ENCODE measurements around the gene EPOP.
"Not testable (repeated sequence)": the region's sequence is repeated elsewhere in the genome, so short reads cannot be mapped to it uniquely, and the experiment has no call there.

EPOP gene

GRCh38 chr17:38636054-38636453 is 38.7 kb downstream of the EPOP start:
- DNase-seq: no peak

- DNase-seq: no peak
These were observed 42.4 kb downstream of the EPOP start for GRCh38 chr17:38632334-38632733.

GRCh38 chr17:38628441-38628840 is 46.3 kb downstream of the EPOP start:
- no peak for DNase-seq

GRCh38 chr17:38627957-38628356 is 46.8 kb downstream of the EPOP start:
- DNase-seq: no peak

GRCh38 chr17:38626606-38627226 is 48.0 kb downstream of the EPOP start:
- not testable (repeated sequence) for DNase-seq

- DNase-seq: no peak
These were observed 49.3 kb downstream of the EPOP start for GRCh38 chr17:38625482-38625881.

GRCh38 chr17:38624782-38625355 is 49.9 kb downstream of the EPOP start:
- DNase-seq: peak in 1 of 2 experiments; percentile 21

Data from activated CD4-positive, alpha-beta T cell treated with anti-CD3 and anti-CD28 coated beads, Interleukin-2, amount 50 U/mL, for 48 hours (primary cell).